Thyroid gland (tissue), 4 donors: Measurements from ENCODE around the gene NRDE2.

ENCODE experiments used
- POLR2A ChIP-seq, 2 donors: fragments of 450-650 bp; IDR thresholded peaks; one replicate each; pipeline ENCODE4 v1.6.1; 2017; ENCODE audit warnings: antibody characterized with exemption in 2 of 2, mild to moderate bottlenecking in 2 of 2, moderate library complexity in 1 of 2
- TF ChIP-seq, protein P1 (sequence below), 6 experiments: fragments of 200-600 bp in 3 of 6; fragments of 450-650 bp in 3 of 6; sonication (generic) in 3 of 6; IDR thresholded peaks; one replicate each; pipeline ENCODE4 v1.5.1; 2016 to 2019; ENCODE audit warnings: antibody characterized with exemption in 6 of 6, mild to moderate bottlenecking in 2 of 6, inconsistent platforms in 1 of 6, moderate library complexity in 1 of 6

DNA sequence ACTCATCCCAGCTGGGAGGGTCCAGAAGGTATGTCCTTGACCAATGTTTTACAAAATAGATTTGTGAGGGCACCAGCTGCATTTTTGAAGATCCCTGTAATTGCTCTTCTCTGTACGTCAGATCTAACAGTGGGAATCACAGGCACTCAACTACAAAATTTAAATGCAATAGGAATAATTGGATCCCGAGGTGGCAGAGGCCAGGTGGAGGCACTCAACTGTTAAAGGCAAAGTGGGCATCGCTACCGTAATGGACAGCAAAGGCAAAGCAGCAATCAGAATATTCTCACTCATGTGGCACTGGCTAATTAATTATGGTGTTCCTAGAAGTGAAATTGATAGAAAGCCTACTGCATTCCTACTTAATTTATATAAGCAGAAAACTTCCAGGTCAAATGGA is 103.3 kb downstream of the NRDE2 start:
- TF ChIP-seq, protein P1, sequence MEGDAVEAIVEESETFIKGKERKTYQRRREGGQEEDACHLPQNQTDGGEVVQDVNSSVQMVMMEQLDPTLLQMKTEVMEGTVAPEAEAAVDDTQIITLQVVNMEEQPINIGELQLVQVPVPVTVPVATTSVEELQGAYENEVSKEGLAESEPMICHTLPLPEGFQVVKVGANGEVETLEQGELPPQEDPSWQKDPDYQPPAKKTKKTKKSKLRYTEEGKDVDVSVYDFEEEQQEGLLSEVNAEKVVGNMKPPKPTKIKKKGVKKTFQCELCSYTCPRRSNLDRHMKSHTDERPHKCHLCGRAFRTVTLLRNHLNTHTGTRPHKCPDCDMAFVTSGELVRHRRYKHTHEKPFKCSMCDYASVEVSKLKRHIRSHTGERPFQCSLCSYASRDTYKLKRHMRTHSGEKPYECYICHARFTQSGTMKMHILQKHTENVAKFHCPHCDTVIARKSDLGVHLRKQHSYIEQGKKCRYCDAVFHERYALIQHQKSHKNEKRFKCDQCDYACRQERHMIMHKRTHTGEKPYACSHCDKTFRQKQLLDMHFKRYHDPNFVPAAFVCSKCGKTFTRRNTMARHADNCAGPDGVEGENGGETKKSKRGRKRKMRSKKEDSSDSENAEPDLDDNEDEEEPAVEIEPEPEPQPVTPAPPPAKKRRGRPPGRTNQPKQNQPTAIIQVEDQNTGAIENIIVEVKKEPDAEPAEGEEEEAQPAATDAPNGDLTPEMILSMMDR (IDR thresholded peaks at IDR 0.05) = no peak
- no peak for TF ChIP-seq POLR2A (IDR thresholded peaks at IDR 0.05)
